ENCODE results near the gene HEATR5A.

DNA sequence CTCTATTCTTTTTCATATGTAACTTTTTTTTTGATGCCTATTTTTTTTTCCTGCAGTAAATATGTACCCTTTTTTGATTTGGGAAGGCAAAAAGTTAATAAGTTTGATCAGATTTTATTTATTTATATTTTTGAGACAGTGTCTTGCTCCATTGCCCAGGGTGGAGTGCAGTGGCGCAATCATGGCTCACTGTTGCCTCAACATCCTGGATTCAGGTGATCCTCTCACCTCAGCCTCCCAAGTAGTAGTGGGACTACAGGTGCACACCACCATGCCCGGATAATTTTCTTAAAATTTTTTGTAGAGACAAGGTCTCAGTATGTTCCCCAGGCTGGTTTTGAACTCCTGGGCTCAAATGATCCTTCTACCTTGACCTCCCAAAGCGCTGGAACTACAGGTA, 79.1 kb downstream of the HEATR5A start:
- TF ChIP-seq MECOM (CRISPR knock-in tag; IDR thresholded peaks at IDR 0.05) (no peak), NELFE (IDR thresholded peaks at IDR 0.05; ENCODE audit: insufficient read depth, insufficient read length) (no peak), RBBP5 (IDR thresholded peaks at IDR 0.05; ENCODE audit: borderline replicate concordance, insufficient read depth, low read length, poor library complexity, severe bottlenecking) (no peak), MYC (IDR thresholded peaks at IDR 0.05; ENCODE audit: low read depth, low read length) (no peak), MYC (CRISPR knock-in tag; IDR thresholded peaks at IDR 0.05; ENCODE audit: borderline replicate concordance, low read depth) (no peak), SPI1 (IDR thresholded peaks at IDR 0.05; ENCODE audit: borderline replicate concordance, low read depth, low read length) (no peak), DMBX1 (CRISPR knock-in tag; IDR thresholded peaks at IDR 0.05; ENCODE audit: borderline replicate concordance) (no peak)
- TF ChIP-seq, protein P1, sequence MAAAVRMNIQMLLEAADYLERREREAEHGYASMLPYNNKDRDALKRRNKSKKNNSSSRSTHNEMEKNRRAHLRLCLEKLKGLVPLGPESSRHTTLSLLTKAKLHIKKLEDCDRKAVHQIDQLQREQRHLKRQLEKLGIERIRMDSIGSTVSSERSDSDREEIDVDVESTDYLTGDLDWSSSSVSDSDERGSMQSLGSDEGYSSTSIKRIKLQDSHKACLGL (CRISPR knock-in tag; IDR thresholded peaks at IDR 0.05; ENCODE audit: borderline replicate concordance, poor library complexity, severe bottlenecking) = no peak
